ENCODE results near the gene SPAG6.

GRCh38 chr10:22326145-22326702 is 19.1 kb upstream of the SPAG6 start:
- TF ChIP-seq RBBP5 (IDR thresholded peaks at IDR 0.05; ENCODE audit: borderline replicate concordance, low read depth, low read length) = no peak
- TF ChIP-seq POLR2A (IDR thresholded peaks at IDR 0.05; ENCODE audit: control extremely low read depth in 1 of 2, low read depth in 2 of 2, low read length in 2 of 2) = no peak
- no peak for TF ChIP-seq CTCF (IDR thresholded peaks at IDR 0.05; ENCODE audit: control extremely low read depth in 1 of 3, insufficient read depth in 1 of 3, low read depth in 1 of 3, low read length in 3 of 3)
- no peak for TF ChIP-seq RAD21 (IDR thresholded peaks at IDR 0.05 in 1 of 2, conservative IDR thresholded peaks at IDR 0.05 in 1 of 2; ENCODE audit: low read depth in 2 of 2, low read length in 2 of 2)

Measured in H1 (cell line).